T follicular helper cell (primary cell): ENCODE measurements around the gene SEPTIN1.

Experiments used
- DNase-seq: peaks from one replicate; pipeline ENCODE4 v3.0.0-alpha.2; 2020; ENCODE audit warnings: low read depth

SEPTIN1 gene

GRCh38 chr16:30377050-30377811 is 5.1 kb downstream of the SEPTIN1 start:
- no peak for DNase-seq

- no peak for DNase-seq
Measured at GRCh38 chr16:30376461-30376902, 5.9 kb downstream of the SEPTIN1 start.

- no peak for DNase-seq
Measured at GRCh38 chr16:30375864-30376263, 6.5 kb downstream of the SEPTIN1 start.

GRCh38 chr16:30374538-30374937 is 7.8 kb downstream of the SEPTIN1 start, which contains the start of gene MYL11:
Gene MYL11, plus strand, starts transcription at chr16:30374802. Its CDS starts 56 bp downstream, at chr16:30374858.
- no peak for DNase-seq

- DNase-seq = no peak
Measured at GRCh38 chr16:30372725-30373124, 9.6 kb downstream of the SEPTIN1 start.

GRCh38 chr16:30372038-30372712 is 10.2 kb downstream of the SEPTIN1 start:
- DNase-seq = no peak

GRCh38 chr16:30371248-30371816 is 11.0 kb downstream of the SEPTIN1 start:
- DNase-seq = no peak

- peak; percentile 99 for DNase-seq
Measured at GRCh38 chr16:30370456-30371247, 11.7 kb downstream of the SEPTIN1 start, which contains the start of gene TBC1D10B. Gene TBC1D10B, minus strand, starts transcription at chr16:30370494. Its CDS starts 311 bp downstream, at chr16:30370183.

- DNase-seq = no peak
Measured at GRCh38 chr16:30369938-30370455, 12.4 kb downstream of the SEPTIN1 start.

- DNase-seq = no peak
Measured at GRCh38 chr16:30369091-30369937, 13.0 kb downstream of the SEPTIN1 start.

- no peak for DNase-seq
Measured at GRCh38 chr16:30368792-30369090, 13.6 kb downstream of the SEPTIN1 start.

GRCh38 chr16:30368122-30368791 is 14.1 kb downstream of the SEPTIN1 start:
- no peak for DNase-seq

- DNase-seq = no peak
Measured at GRCh38 chr16:30367349-30368009, 14.9 kb downstream of the SEPTIN1 start.

GRCh38 chr16:30366511-30366910 is 15.8 kb downstream of the SEPTIN1 start:
- no peak for DNase-seq

GRCh38 chr16:30365200-30365599 is 17.2 kb downstream of the SEPTIN1 start:
- DNase-seq = no peak

- DNase-seq = no peak
Measured at GRCh38 chr16:30361180-30361579, 21.2 kb downstream of the SEPTIN1 start.

- DNase-seq = no peak
Measured at GRCh38 chr16:30359871-30360170, 22.5 kb downstream of the SEPTIN1 start.

- DNase-seq = no peak
Measured at GRCh38 chr16:30358990-30359870, 23.1 kb downstream of the SEPTIN1 start.

- DNase-seq = no peak
Measured at GRCh38 chr16:30358577-30358936, 23.8 kb downstream of the SEPTIN1 start.
